ENCODE measurements around the gene NXNL2. TPM values are rescaled to one million over a fixed set of nuclear protein-coding genes. Genes with fewer than 3 reads are reported as not detected.

Gene NXNL2
- total and polyA plus RNA-seq, 10 of the 15 experiments (the other 5 are each of a cell fraction or from before 2014, with no cell fraction given) = not detected

GRCh38 chr9:88587182-88587581 is 52.2 kb downstream of the NXNL2 start:
- FAIRE-seq (no peak), ATAC-seq (no peak), DNase-seq (ENCODE audit: low read depth, low spot score) (no peak)
- POLR2A ChIA-PET = no interaction called here
- no peak overlapping the region for H3K4me2 ChIP-seq (ENCODE audit: control insufficient read depth, insufficient read depth)
- no peaks in the 10 kb centered on the region for H4K20me1 ChIP-seq (ENCODE audit: control insufficient read depth, insufficient read depth)
- H3K4me3 ChIP-seq = no peak overlapping the region
- H3K79me2 ChIP-seq (ENCODE audit: control insufficient read depth, insufficient read depth, low read length) = no peaks in the 10 kb centered on the region
- CTCF ChIA-PET = no interaction called here
- TF ChIP-seq SIN3A (IDR thresholded peaks at IDR 0.05; ENCODE audit: low read depth, low read length) (no peak), HDGF (IDR thresholded peaks at IDR 0.05) (no peak), SIX5 (IDR thresholded peaks at IDR 0.05; ENCODE audit: low read depth, low read length, severe bottlenecking) (no peak), MEF2A (IDR thresholded peaks at IDR 0.05; ENCODE audit: insufficient read depth, low read depth, low read length) (no peak), BRCA1 (IDR thresholded peaks at IDR 0.05; ENCODE audit: low read depth, low read length) (no peak), RBBP5 (conservative IDR thresholded peaks at IDR 0.05) (no peak), POLR2AphosphoS5 (IDR thresholded peaks at IDR 0.05; ENCODE audit: low read length) (no peak)
- TF ChIP-seq, protein P1, sequence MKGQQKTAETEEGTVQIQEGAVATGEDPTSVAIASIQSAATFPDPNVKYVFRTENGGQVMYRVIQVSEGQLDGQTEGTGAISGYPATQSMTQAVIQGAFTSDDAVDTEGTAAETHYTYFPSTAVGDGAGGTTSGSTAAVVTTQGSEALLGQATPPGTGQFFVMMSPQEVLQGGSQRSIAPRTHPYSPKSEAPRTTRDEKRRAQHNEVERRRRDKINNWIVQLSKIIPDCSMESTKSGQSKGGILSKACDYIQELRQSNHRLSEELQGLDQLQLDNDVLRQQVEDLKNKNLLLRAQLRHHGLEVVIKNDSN (IDR thresholded peaks at IDR 0.05; ENCODE audit: borderline replicate concordance, extremely low read length, insufficient read depth, low read depth, low read length) = no peak
- H2AFZ ChIP-seq (ENCODE audit: control insufficient read depth, low read depth, low read length) = no peak overlapping the region
- SMC1A ChIA-PET (ENCODE audit: uncharacterized antibody, unreplicated experiment) = no interaction called here
- H3K4me1 ChIP-seq (ENCODE audit: control insufficient read depth, insufficient read depth, low read length) = no peaks in the 10 kb centered on the region
- in situ Hi-C loops (cut with MboI) = no loop called here
- no peaks in the 10 kb centered on the region for H3K9me3 ChIP-seq (replicated peaks; ENCODE audit: control insufficient read depth, insufficient read depth, low read length)
- no peak overlapping the region for H3K27ac ChIP-seq (ENCODE audit: control insufficient read depth, insufficient read depth)
- H3K27me3 ChIP-seq (replicated peaks in 1 of 2; ENCODE audit: control insufficient read depth in 2 of 2, insufficient read depth in 2 of 2, low read length in 1 of 2) = 0 out of 4 replicates have a peak, but pooled peaks cover 0 to 3% of the 10 kb centered on the region in 2 experiments
- H3K36me3 ChIP-seq (ENCODE audit: control insufficient read depth in 2 of 2, insufficient read depth in 2 of 2, low read length in 1 of 2) = no peaks in the 10 kb centered on the region
- no peak overlapping the region for H3K9ac ChIP-seq (ENCODE audit: control insufficient read depth, insufficient read depth, low read length)
- intact Hi-C loops (cut with micrococcal nuclease; ENCODE audit: unreplicated experiment) = no loop called here
- no TSS peak for BruUV-seq (replicated peaks)
- 4% methylated on average over 3 of the region's 3 CpGs for WGBS (ENCODE audit: insufficient coverage, insufficient replicate concordance, low lambda C conversion rate, missing lambda C conversion rate)
- RAD21 ChIA-PET (ENCODE audit: unreplicated experiment) = no interaction called here
